Lung (tissue), 12 donors: ENCODE data around the gene DGKQ. TPM values are rescaled to one million over a fixed set of nuclear protein-coding genes. Genes with fewer than 3 reads are reported as not detected.

Experiments used
- ATAC-seq: fragments of 200-7000 bp; cut with Tn5 transposase; one replicate; pipeline ENCODE4 v1.9.1; 2020; ENCODE audit warnings: moderate number of reproducible peaks; ENCODE audit not compliant: insufficient read depth, low FRiP score
- DNase-seq, 3 donors: peaks; one replicate each; pipeline ENCODE4 v3.0.0-alpha.2; 2013 to 2017
- H3K27ac ChIP-seq, 2 donors: one replicate each; pipeline ENCODE4 v1.5.1; 2013; ENCODE audit warnings: mild to moderate bottlenecking in 2 of 2, moderate library complexity in 2 of 2, control low read depth in 1 of 2, inconsistent platforms in 1 of 2, low read depth in 1 of 2, low read length in 1 of 2
- H3K27me3 ChIP-seq, 3 donors: one replicate each; pipeline ENCODE4 v1.5.1; 2013; ENCODE audit warnings: low read length in 2 of 3; ENCODE audit not compliant: control insufficient read depth in 3 of 3, insufficient read depth in 3 of 3
- H3K36me3 ChIP-seq, 4 donors: one replicate each; pipeline ENCODE4 v1.5.1; 2013; ENCODE audit warnings: low read length in 4 of 4, mild to moderate bottlenecking in 1 of 4, moderate library complexity in 1 of 4; ENCODE audit not compliant: control insufficient read depth in 4 of 4, insufficient read depth in 4 of 4
- H3K4me1 ChIP-seq, 5 donors: one replicate each; pipeline ENCODE4 v1.5.1; 2013; ENCODE audit warnings: low read length in 5 of 5, mild to moderate bottlenecking in 2 of 5, moderate library complexity in 1 of 5; ENCODE audit not compliant: control insufficient read depth in 5 of 5, insufficient read depth in 5 of 5
- H3K4me3 ChIP-seq: one replicate; pipeline ENCODE4 v1.5.1; 2013; ENCODE audit warnings: mild to moderate bottlenecking, control low read depth, moderate library complexity
- H3K9ac ChIP-seq, 2 donors: one replicate each; pipeline ENCODE4 v1.5.1; 2013; ENCODE audit warnings: low read length in 2 of 2, control low read depth in 1 of 2; ENCODE audit not compliant: insufficient read depth in 1 of 2
- H3K9me3 ChIP-seq, 4 donors: one replicate each; pipeline ENCODE4 v1.5.1; 2013; ENCODE audit warnings: low read length in 3 of 4, mild to moderate bottlenecking in 1 of 4, moderate library complexity in 1 of 4; ENCODE audit not compliant: control insufficient read depth in 4 of 4, insufficient read depth in 3 of 4
- CTCF ChIP-seq: IDR thresholded peaks from 2 replicates; pipeline ENCODE4 v1.5.1; 2012; ENCODE audit warnings: mild to moderate bottlenecking; ENCODE audit errors: control extremely low read depth, extremely low read depth
- WGBS, 2 donors: extraction: QIAGEN DNeasy Blood & Tissue Kit; methylation state at CpG; one replicate each; pipeline ENCODE4 v1.1.7; 2013; 5-methylcytosine and 5-hydroxymethylcytosine counted together
- polyA plus RNA-seq, 2 donors: library from polyadenylated mRNA; stranded (reverse); fragments of 200-250 nt; gene quantifications; one replicate each; pipeline ENCODE4 v1.2.1, GENCODE V29; 2013
- total RNA-seq, 2 donors: library from RNA; depleted of rRNA in 1 of 2; stranded (reverse); fragments of >200 nt in 1 of 2; gene quantifications; one replicate each; pipeline ENCODE4 v1.2.1, GENCODE V29; 2014 to 2021
- donor health status: control.
- donor health status: control.
- donor health status: Bipolar disorder and iron deficiency.
- donor health status: healthy.
- donor health status: DM: yes; HTN: yes; CAD: no.

DGKQ gene
- total and polyA plus RNA-seq, 4 donors = 5.9 to 19.1 (median 8.4) TPM

- H3K4me1 ChIP-seq = peaks cover 0 to 28% (median 11%) of the 10 kb centered on the region in 5 donors
- 95 to 96% methylated on average over 67 to 69 of the region's 69 CpGs for WGBS, 2 donors
- H3K27me3 ChIP-seq = no peaks in the 10 kb centered on the region
- no peak overlapping the region for H3K9ac ChIP-seq
- ATAC-seq = no peak
- no peak for TF ChIP-seq CTCF
- H3K36me3 ChIP-seq = peaks cover 0 to 16% (median 0%) of the 10 kb centered on the region in 4 donors
- H3K27ac ChIP-seq = no peak overlapping the region
- H3K9me3 ChIP-seq = no peaks in the 10 kb centered on the region
- DNase-seq = no peak
- H3K4me3 ChIP-seq = no peak overlapping the region
Observed at GRCh38 chr4:988726-989721, 15.7 kb upstream of the DGKQ start.

- H3K9me3 ChIP-seq = no peaks in the 10 kb centered on the region
- H3K27ac ChIP-seq = peak overlapping the region in 1 of 2 donors; percentile 12
- peaks cover 0 to 27% (median 11%) of the 10 kb centered on the region in 5 donors for H3K4me1 ChIP-seq
- DNase-seq = no peak
- no peak overlapping the region for H3K9ac ChIP-seq
- H3K36me3 ChIP-seq = peaks cover 0 to 16% (median 0%) of the 10 kb centered on the region in 4 donors
- H3K4me3 ChIP-seq = peak overlapping the region; percentile 75
- WGBS, 2 donors = 75 to 83% methylated on average over 37 of the region's 37 CpGs
- H3K27me3 ChIP-seq = no peaks in the 10 kb centered on the region
- peak; percentile 9 for ATAC-seq
- TF ChIP-seq CTCF = no peak
Observed at GRCh38 chr4:987624-988513, 14.5 kb upstream of the DGKQ start.

GRCh38 chr4:986879-987623 is 13.7 kb upstream of the DGKQ start, which contains the start of gene IDUA:
IDUA (plus strand) TSS chr4:987044; CDS start chr4:987085, 41 bp downstream.
- 1% methylated on average over 62 to 69 of the region's 69 CpGs for WGBS, 2 donors
- Histone ChIP-seq H3K4me3 (peak within 1 kb of the TSS; percentile 75), H3K9me3 (no peaks in the 10 kb centered on the region), H3K27me3 (no peaks in the 10 kb centered on the region), H3K9ac (peak within 1 kb of the TSS; percentile 54 to 81), H3K27ac (peak within 1 kb of the TSS in 1 of 2 donors; percentile 75), H3K36me3 (peaks cover 0 to 16% (median 0%) of the 10 kb centered on the region in 4 donors), H3K4me1 (peaks cover 0 to 21% (median 10%) of the 10 kb centered on the region in 5 donors)
- peak; percentile 25 for TF ChIP-seq CTCF
- ATAC-seq = peak; percentile 89
- peak; percentile 78 to 86 (median 83) for DNase-seq
